GF-D8 (cell line): Measurements from ENCODE around the gene XYLT1.
"Not testable (repeated sequence)": the region's sequence is repeated elsewhere in the genome, so short reads cannot be mapped to it uniquely, and the experiment has no call there.

Experiments used
- DNase-seq: peaks from one replicate; lab custom pipeline; 2025; lab: John Stamatoyannopoulos, UW

XYLT1 gene

DNA sequence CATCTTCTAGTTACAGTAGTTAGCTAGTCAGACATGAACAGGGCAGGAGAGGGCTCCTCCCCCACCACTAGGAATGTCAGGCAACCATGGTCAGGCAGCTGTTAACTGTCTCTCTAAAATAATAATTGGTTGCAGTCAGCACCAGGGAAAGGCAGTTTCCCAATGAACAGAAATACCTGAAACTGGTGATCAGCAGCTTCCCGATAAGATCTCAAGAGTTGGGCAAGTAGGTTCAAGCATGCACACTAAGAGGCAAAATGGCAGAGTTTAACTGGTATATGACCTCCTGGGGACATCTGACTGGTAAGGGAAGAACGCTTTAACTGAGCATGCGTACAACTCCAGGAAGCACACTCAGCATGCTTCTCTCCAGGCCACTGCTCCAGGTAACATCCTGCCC lies 12.6 kb upstream of the XYLT1 start:
- DNase-seq: no peak

- not testable (repeated sequence) for DNase-seq
Observed at GRCh38 chr16:17482341-17482740, 11.6 kb upstream of the XYLT1 start.

- DNase-seq: no peak
Observed at GRCh38 chr16:17481736-17482135, 11.0 kb upstream of the XYLT1 start.

DNA sequence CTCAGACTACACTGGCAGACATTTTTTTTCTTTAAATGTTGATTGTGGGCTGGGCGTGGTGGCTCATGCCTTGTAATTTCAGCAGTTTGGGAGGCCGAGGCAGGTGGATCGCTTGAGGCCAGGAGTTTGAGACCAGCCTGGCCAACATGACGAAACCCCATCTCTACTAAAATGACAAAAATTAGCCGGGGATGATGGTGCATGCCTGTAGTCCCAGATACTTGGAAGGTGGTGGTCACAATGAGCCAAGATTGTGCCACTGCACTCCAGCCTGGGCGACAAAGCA lies 6.4 kb upstream of the XYLT1 start:
- DNase-seq: not testable (repeated sequence)

GRCh38 chr16:17476414-17477259 lies 5.9 kb upstream of the XYLT1 start:
- DNase-seq: peak; percentile 47

GRCh38 chr16:17475104-17475503 lies 4.3 kb upstream of the XYLT1 start:
- DNase-seq: no peak

- no peak for DNase-seq
Observed at GRCh38 chr16:17474572-17474971, 3.8 kb upstream of the XYLT1 start.

DNA sequence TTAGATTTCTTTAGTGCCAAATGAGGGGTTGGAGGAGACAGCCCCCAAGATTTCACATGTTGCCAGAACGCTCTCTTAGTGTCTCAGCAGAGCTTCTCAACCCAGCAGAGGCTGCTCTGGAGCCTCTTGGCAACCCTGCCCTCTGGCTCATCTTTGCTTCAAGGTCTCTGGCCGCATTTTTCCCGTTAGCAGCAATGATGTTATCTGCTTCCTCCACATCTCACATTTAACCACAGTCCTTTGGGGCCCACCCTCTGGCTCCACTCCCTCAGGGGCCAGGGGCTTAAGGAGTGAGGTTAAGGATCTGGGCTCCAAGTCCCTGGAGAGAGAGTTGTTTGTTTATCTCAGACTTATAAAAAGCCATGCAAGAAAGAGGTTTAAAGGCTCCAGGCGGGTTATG lies 3.3 kb upstream of the XYLT1 start:
- peak; percentile 93 for DNase-seq

DNA sequence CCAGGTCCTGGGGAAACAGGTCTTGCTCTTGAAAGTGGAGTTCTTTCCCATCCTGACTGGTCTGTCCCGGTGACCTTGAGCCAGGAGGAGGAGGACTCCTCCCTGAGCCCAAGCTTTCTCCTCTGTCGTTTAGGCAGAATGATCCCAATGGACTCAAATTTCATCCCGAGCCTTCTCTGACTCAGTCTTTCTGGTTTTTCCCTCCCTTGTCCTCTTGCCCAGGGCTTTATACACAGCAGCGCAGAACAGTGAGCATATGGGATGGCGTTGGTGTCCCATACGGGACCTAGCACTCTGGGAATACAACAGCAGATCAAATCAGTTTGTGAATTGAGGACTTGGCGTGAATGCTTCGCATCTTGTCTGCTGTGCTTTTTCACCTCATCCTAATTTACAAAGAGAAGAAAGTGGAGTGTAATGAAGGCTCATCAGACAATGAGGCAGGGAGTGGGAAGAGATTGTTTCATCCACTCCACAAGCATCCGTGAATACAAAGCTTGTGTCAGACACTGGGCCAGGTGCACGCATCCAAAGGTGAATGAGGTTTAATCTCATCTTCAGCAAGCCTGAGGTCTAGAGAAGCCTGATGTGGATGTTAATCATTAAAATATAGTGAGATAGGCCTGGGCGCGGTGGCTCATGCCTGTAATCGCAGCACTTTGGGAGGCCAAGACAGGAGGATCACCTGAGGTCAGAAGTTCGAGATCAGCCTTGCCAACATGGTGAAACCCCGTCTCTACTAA lies 1.1 kb upstream of the XYLT1 start:
- DNase-seq: no peak

DNA sequence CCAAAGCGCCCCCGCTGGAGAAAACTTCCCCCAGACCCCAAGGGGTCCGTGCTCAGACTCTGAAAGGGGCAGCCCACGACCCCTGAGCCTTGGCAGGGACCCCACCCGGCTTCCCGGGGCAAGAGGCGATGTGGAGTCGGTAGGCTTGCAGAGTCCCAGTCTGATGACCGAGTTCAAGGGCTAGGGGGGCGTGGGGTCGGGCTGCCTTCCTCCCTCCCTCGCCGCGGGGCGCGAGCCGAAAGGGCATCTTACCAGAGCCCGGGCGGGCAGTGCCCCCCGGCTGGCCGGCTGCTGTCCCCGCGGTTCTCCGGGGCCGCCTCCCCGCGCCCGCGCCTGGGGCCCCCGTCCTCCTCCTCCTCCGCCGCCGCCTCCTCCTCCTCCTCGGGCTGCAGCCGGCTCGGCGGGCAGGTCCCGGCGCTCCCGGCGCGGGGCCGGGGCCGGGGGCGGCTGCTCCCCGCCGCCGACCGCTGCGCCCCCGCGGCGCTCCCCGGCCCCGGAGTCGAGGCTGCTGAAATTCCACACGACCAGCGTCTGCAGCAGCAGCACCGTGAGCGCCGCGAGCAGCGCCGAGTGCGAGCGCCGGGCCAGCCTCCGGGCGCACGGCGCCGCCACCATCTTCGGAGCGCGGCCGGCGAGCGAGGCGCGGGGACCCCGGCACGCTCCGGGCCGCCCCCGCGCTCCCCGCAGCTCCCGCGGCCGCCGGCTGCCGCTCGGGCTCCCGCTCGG lies 415 bp downstream of the XYLT1 start:
- DNase-seq: no peak

- DNase-seq: no peak
Observed at GRCh38 chr16:17469741-17470181, 999 bp downstream of the XYLT1 start.

- DNase-seq: no peak
Observed at GRCh38 chr16:17469011-17469740, 1.6 kb downstream of the XYLT1 start.

- DNase-seq: no peak
Observed at GRCh38 chr16:17468611-17469010, 2.1 kb downstream of the XYLT1 start.

DNA sequence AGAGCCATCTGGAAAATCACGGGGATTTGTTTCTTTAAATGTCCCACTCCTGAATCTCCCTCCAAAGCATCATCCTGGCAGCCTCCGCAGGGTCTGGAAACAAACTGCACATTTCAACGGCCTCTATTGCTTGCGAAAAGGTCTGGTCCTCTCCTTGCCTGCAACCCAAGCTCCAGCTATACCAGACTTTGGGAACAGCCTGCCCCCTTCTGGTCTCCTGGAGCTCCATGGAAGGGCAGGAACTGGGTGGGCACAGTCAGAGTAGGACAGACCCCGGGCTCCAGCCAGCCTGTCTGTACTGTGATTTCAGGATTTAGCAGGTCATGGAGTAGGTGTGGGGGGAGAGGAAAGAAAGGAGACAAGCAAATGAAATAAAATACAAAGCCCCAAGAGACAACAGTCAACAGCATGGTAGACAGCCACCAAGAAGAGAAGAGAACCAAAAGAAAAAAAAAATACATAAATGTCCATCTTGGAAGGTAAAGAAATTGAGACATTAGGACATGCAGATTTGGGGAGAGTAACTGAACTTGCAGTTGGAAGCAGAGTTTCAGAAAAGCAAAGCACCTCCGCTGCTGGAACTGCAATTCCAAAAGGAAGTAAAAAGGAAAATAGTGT lies 2.7 kb downstream of the XYLT1 start:
- DNase-seq: peak; percentile 39

DNA sequence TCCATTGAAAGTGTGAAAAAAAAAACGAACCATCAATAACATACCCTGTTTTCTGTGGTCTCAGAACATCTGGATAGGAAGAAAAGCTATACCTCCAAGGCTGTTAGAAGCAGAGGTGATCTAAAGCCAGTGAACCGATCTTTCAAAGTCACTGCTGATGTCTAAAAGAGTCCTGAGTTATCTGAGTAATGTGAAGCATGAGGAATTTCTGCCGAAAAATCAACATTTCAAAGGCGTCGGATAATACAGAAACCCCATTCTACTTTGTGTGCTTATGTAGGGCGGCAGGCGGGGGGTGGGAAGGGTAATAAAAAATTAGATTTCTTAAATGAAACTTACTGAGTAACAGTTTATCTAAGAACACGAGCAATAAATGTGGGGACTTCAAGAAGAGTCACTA lies 3.9 kb downstream of the XYLT1 start:
- no peak for DNase-seq

- DNase-seq: peak; percentile 15
Observed at GRCh38 chr16:17465460-17465859, 5.3 kb downstream of the XYLT1 start.

DNA sequence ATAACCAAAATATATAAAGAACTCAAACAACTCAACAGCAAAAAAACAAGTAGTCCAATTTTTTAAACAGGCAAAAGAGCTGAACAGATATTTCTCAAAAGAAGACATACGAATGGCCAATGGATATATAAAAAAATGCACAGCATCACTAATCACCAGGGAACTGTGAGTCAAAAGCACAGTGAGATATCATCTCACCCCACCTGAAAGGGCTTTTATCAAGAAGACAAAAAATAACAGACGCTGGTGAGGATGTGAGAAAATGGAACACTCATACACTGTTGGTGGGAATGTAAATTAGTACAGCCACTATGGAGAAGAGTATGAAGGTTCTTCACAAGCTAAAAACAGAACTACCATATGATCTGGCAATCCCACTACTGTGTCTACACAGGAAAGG lies 7.4 kb downstream of the XYLT1 start:
- no peak for DNase-seq

GRCh38 chr16:17461951-17462729 lies 8.6 kb downstream of the XYLT1 start:
- peak; percentile 98 for DNase-seq

- no peak for DNase-seq
Observed at GRCh38 chr16:17460890-17461289, 9.9 kb downstream of the XYLT1 start.

DNA sequence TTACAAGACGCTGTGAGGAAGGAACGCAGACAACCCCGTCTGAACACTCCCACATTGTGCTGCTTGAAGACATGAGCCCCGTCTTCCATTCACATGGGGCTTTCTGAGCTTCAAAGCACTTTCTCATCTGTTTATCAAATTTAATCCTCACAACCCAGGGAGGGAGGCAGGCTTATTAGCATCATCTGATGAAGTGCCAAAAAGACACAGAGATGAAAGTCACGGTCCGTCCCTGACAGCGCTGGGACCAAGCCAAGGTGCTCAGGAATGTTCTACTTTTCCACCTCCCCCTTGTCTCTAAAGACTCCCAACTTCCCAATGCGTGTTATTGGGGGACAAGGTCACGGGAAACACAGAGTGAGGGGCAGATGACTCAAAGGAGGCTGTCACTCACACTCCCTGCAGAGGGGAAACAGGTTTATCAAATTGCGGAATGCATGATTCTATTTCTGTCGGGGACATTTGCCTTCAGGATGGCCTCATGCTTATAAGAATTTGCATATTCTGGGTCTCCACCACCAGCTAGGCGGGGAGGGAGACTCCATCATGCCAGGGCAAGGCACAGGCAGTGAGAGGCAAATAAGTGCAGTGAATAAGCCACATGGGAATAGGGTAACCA lies 10.7 kb downstream of the XYLT1 start:
- no peak for DNase-seq
